NCI-H2107 (cell line): Measurements from ENCODE around the gene ZDHHC6.
"Not testable (repeated sequence)": the region's sequence is repeated elsewhere in the genome, so short reads cannot be mapped to it uniquely, and the experiment has no call there.

Source experiments
- DNase-seq: peaks from one replicate; lab custom pipeline; 2025; lab: John Stamatoyannopoulos, UW

Gene ZDHHC6

GRCh38 chr10:112389271-112389822 is 57.4 kb downstream of the ZDHHC6 start:
- DNase-seq, result no peak

GRCh38 chr10:112388548-112388947 is 58.2 kb downstream of the ZDHHC6 start:
- no peak for DNase-seq

- DNase-seq, result not testable (repeated sequence)
Measured at GRCh38 chr10:112388056-112388455, 58.7 kb downstream of the ZDHHC6 start.

- no peak for DNase-seq
Measured at GRCh38 chr10:112385201-112385600, 61.5 kb downstream of the ZDHHC6 start.

DNA sequence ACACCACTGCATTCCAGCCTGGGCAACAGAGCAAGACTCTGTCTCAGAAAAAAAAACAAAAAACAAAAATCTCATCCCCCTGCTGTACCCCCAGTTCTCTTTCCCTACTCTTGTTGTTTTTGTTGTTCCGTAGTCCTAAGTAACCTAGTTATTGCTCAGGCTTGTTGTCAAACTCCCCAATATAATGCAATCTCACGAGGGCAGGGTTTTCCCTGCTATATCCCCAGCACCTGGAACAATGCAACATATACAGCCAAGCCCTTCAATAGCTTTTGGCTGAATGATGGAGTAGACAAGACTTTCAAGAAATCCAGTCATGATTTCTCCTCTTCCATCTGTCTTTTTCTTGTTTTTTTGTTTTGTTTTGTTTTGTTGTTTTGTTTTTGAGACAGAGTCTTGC is 62.6 kb downstream of the ZDHHC6 start:
- no peak for DNase-seq

DNA sequence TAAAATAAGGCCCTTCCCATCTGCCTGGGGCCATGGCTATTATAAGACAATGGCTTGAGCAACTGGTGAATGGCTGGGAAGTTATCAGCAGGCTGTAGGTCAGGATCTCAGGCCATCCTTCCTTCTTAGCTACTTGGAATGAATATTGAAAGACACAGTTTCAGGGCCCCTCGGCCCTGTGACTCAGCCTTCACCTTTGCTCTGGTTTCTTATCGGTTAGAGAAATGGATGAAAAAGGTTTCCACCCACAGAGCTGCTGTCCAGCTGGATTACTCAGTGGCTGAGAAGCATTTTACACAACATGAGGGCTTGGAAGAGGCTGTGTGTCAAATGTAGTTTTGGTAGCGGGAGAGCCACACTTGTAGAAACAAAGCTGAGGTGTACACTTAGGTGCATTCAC is 63.4 kb downstream of the ZDHHC6 start:
- DNase-seq, result no peak

DNA sequence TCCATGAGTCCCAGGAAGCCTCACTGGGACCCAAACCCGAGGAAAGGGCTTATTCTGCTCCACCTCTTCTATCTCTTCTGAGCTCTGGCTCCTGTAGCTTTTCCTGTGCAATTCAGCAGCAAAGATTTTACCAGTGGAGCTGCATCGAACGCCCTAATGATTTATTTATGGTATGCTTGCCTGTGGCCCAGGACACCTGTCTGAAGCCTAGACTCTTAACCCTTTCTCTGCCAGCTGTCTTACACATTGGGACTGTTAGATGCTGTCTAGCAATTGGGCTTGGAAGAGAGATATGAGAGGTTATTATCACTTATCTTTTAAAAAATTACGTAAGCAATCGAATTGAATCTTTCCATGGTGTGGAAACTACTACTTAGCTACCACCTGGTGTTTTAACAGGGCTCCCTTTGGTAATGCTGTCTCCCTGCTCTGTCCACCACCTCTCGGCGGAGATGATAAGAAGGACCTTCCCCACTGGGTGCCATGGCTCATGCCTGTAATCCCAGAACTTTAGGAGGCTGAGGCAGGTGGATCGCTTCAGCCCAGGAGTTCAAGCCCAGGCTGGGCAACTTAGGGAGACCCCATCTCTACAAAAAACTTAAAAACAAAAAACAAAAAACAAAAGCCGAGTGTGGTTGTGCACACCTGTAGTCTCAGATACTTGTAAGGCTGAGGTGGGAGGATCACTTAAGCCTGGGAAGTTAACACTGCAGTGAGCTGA is 64.0 kb downstream of the ZDHHC6 start:
- DNase-seq, result no peak
